ENCODE data around the gene MUC5B. TPM values are rescaled to one million over a fixed set of nuclear protein-coding genes. Genes with fewer than 3 reads are reported as not detected.

Gene MUC5B
- total RNA-seq, 1 donor from 2014 or later: 57.5 TPM

DNA sequence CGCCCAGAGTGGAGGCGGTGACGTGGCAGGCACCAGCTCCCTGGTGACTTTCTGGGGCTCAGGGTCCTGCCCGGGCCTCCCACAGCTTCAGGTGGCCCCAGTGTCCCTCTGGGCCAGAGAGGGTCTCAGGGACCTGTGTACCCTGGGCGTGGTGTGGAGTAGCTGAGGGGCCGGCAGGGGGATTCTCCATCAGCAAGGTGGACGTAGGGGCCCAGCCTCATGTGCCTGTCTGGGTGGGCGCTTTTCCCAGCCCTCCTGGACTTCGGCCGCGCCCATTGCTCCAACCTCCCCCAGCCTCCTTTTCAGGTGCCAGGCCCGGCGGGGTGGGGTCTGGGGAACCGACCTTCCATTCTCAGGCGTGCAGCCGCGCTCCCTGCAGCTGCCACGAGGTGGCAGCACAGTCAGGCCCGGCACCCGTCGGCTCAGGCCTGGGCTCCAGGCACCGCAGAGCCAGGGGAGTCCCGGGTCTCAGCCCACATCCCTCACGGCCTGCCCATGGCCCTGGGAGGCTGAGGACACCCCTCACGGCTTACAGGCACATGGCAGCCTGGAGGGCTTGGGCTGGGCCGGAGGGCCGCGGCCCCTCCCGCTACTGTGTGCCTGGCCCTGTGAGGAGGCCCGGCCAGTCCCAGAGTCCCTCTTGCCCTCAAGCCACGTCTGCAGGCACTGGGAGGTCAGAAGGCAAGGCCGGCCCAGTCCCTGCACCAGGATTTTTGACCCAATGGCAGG is 19.9 kb upstream of the MUC5B start:
- no peak overlapping the region for H3K27ac ChIP-seq
- no peaks in the 10 kb centered on the region for H3K36me3 ChIP-seq
- peak; percentile 69 for DNase-seq
- TF ChIP-seq, protein P1, sequence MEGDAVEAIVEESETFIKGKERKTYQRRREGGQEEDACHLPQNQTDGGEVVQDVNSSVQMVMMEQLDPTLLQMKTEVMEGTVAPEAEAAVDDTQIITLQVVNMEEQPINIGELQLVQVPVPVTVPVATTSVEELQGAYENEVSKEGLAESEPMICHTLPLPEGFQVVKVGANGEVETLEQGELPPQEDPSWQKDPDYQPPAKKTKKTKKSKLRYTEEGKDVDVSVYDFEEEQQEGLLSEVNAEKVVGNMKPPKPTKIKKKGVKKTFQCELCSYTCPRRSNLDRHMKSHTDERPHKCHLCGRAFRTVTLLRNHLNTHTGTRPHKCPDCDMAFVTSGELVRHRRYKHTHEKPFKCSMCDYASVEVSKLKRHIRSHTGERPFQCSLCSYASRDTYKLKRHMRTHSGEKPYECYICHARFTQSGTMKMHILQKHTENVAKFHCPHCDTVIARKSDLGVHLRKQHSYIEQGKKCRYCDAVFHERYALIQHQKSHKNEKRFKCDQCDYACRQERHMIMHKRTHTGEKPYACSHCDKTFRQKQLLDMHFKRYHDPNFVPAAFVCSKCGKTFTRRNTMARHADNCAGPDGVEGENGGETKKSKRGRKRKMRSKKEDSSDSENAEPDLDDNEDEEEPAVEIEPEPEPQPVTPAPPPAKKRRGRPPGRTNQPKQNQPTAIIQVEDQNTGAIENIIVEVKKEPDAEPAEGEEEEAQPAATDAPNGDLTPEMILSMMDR (IDR thresholded peaks at IDR 0.05): peak; percentile 94
- H3K27me3 ChIP-seq (ENCODE audit: low read depth): peaks cover 45% of the 10 kb centered on the region
- no peak overlapping the region for H3K4me3 ChIP-seq
- no peaks in the 10 kb centered on the region for H3K9me3 ChIP-seq
- no peaks in the 10 kb centered on the region for H3K4me1 ChIP-seq
- intact Hi-C loops (cut with DNase I): no loop called here
- peak; percentile 83 for ATAC-seq

DNA sequence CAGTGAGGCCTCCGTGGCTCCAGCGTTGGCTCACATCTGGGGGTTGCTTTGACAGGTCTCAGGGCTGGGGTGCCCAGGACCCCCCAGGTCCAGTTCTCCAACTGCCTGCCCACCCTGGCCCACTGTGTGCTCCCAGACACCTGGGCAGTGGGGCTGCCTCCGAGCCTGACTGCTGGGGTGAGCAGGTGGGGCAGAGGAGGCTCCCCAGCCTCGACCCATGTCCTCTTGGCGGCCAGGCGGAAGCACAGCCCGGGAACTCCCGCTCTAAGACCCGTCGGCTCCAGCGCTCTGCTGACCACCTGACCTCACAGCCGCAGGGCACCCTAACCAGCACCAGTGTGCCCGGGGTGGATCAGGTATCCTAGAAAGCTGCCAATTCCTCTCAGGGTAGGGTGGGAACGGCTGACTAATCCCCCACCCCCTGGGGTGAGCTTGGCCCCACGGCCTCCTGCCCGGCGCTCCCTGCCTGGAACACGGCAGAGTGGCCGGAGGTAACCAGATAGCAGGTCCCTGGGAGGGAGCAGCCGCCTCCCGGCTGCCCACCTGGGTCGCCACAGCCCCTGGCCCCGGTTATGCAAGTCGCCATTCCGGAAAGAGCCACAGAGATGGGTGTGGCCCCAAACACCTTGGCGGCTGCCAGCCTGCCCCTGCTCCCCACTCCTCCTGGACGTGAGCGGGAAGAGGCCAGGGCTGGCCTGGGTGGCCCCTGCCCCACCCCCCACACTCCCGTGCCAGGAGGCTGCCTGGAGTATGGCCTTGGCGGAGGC is 19.2 kb upstream of the MUC5B start:
- no peak overlapping the region for H3K4me3 ChIP-seq
- no peaks in the 10 kb centered on the region for H3K4me1 ChIP-seq
- H3K9me3 ChIP-seq: no peaks in the 10 kb centered on the region
- no peaks in the 10 kb centered on the region for H3K36me3 ChIP-seq
- intact Hi-C loops (cut with DNase I): no loop called here
- peaks cover 38% of the 10 kb centered on the region for H3K27me3 ChIP-seq (ENCODE audit: low read depth)
- DNase-seq (peak; percentile 50), ATAC-seq (peak in 1 of 2 donors; percentile 5)
- TF ChIP-seq, protein P1 (IDR thresholded peaks at IDR 0.05): no peak
- no peak overlapping the region for H3K27ac ChIP-seq

DNA sequence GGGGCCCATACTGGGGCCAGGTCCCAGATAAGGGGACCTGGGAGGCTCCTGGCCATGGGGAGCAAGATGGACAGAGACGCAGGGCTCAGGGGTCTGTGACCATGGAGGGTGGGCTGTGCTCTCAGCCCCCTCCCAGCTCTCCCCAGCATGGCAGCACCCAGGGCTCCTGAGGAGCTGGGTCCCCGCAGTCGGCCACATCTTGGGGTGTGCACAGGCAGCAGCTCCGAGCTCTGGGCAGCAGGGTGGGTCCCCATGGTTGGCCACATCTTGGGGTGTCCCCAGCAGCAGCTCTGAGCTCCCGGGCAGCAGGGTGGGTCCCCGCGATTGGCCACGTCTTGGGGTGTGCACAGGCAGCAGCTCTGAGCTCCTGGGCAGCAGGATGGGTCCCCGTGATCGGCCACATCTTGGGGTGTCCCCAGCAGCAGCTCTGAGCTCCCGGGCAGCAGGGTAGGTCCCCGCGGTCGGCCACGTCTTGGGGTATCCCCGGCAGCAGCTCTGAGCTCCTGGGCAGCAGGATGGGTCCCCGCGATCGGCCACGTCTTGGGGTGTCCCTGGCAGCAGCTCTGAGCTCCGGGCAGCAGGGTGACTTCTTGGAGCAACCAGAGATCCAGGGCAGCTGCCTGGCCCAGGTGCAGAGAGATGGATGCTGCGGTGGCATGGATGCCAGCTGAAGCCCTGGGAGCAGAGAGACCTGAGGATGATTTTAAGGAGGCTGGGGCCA is 18.3 kb upstream of the MUC5B start:
- H3K36me3 ChIP-seq: no peaks in the 10 kb centered on the region
- H3K4me1 ChIP-seq: no peaks in the 10 kb centered on the region
- peaks cover 29% of the 10 kb centered on the region for H3K27me3 ChIP-seq (ENCODE audit: low read depth)
- H3K9me3 ChIP-seq: no peaks in the 10 kb centered on the region
- TF ChIP-seq, protein P1 (IDR thresholded peaks at IDR 0.05): no peak
- intact Hi-C loops (cut with DNase I): no loop called here
- ATAC-seq (no peak), DNase-seq (peak; percentile 35)
- H3K4me3 ChIP-seq: no peak overlapping the region
- H3K27ac ChIP-seq: no peak overlapping the region

DNA sequence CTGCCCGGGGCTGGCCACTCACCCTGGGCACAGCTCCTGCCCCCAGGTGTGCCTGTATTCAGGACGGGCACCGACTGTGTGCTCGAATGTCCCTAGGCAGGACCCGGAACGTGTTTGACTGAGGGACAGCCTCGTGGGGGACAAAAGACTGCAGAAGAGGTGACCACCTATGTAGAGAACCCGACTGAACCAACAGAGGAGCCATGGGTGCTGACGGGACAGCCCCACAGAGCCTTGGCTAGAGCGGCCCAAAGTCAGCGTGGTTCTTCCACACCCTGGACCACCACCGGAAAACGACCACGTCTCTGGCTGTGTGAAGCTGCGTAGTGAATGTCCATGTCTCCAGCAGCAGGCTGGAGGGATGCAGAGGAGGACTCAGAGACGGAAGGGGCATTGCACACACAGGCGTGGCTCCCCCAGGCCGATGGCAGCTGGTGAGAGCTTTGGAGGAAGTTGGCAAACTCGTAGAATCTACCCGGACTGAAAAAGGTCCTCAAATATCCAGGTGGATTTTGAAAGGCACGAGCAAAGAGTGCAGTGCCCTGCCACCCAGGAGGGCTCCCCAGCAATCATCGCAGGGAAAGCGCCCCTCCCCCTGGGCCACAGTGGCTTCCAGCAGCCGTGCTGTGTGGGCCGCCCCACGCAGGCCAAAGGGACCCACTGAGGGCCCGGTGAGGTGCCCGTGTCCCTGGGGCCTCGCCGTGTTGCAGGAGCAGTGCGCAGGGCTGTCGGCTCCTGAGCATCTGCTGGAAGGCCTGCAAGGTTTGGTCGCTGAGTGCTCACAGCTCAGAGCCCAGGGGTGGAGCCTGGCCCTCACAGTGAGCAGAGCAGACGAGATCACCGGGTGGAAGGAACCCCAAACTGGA is 17.5 kb upstream of the MUC5B start:
- Histone ChIP-seq H3K4me1 (no peaks in the 10 kb centered on the region), H3K36me3 (no peaks in the 10 kb centered on the region), H3K9me3 (no peaks in the 10 kb centered on the region), H3K4me3 (no peak overlapping the region), H3K27ac (no peak overlapping the region), H3K27me3 (ENCODE audit: low read depth) (peaks cover 23% of the 10 kb centered on the region)
- TF ChIP-seq, protein P1 (IDR thresholded peaks at IDR 0.05): no peak
- ATAC-seq (no peak), DNase-seq (peak; percentile 32)
- intact Hi-C loops (cut with DNase I): no loop called here

DNA sequence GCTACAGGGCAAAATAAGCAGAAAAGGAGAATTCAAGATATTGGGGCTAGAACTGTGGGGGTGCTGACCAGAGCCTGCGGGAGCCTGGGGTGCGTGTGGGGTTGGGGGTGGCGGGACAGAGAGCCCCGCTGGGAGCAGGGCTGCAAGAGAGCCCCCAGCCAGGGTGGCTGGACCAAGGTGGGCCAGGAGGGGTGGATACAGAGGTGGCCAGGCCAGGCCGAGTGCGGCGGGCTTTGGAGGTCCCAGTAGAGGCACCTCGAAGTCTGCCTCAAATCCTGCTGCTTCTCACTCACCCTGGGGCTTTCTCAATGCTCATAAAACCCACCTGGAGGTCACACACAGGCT is 16.9 kb upstream of the MUC5B start:
- no peak for DNase-seq
- ATAC-seq: no peak
- intact Hi-C loops (cut with DNase I): no loop called here
- H3K4me3 ChIP-seq: no peak overlapping the region
- H3K36me3 ChIP-seq: no peaks in the 10 kb centered on the region
- TF ChIP-seq, protein P1 (IDR thresholded peaks at IDR 0.05): no peak
- no peak overlapping the region for H3K27ac ChIP-seq
- peaks cover 4% of the 10 kb centered on the region for H3K9me3 ChIP-seq
- H3K4me1 ChIP-seq: no peaks in the 10 kb centered on the region
- H3K27me3 ChIP-seq (ENCODE audit: low read depth): peaks cover 22% of the 10 kb centered on the region
